Measurements from ENCODE around the gene PMM1.

- TF ChIP-seq CTCF (IDR thresholded peaks at IDR 0.05) (no peak), POLR2A (IDR thresholded peaks at IDR 0.05) (no peak)
Observed at GRCh38 chr22:41600976-41601375, 11.3 kb upstream of the PMM1 start.

Measured in uterus (tissue), 2 donors.